ENCODE data around the gene HADHA. TPM values are rescaled to one million over a fixed set of nuclear protein-coding genes. Genes with fewer than 3 reads are reported as not detected.

Gene HADHA
- polyA plus RNA-seq, 1 donor from 2014 or later: 40.0 TPM

- no peaks in the 10 kb centered on the region for H3K9me3 ChIP-seq (ENCODE audit: low read length)
Measured at GRCh38 chr2:26182887-26183630, 61.4 kb downstream of the HADHA start.

GRCh38 chr2:26182441-26182840, 62.0 kb downstream of the HADHA start:
- Histone ChIP-seq H2AFZ (ENCODE audit: low read depth, low read length) (no peak overlapping the region), H3K36me3 (ENCODE audit: insufficient read depth, low read length) (no peaks in the 10 kb centered on the region), H3K27me3 (ENCODE audit: insufficient read depth, low read depth, low read length) (no peaks in the 10 kb centered on the region), H3K9me2 (ENCODE audit: insufficient read depth, low read length) (no peaks in the 10 kb centered on the region), H3K27ac (ENCODE audit: low read length) (no peak overlapping the region), H3K4me3 (ENCODE audit: low read length) (no peak overlapping the region), H3K79me2 (replicated peaks; ENCODE audit: insufficient read depth, low read length) (no peaks in the 10 kb centered on the region), H3K9me3 (ENCODE audit: low read length) (no peaks in the 10 kb centered on the region), H3F3A (ENCODE audit: insufficient read depth, low read length, poor library complexity, severe bottlenecking) (no peaks in the 10 kb centered on the region), H3K4me2 (ENCODE audit: low read length) (no peak overlapping the region), H3K9ac (ENCODE audit: low read length) (no peak overlapping the region), H4K20me1 (ENCODE audit: insufficient read depth) (no peaks in the 10 kb centered on the region)
- TF ChIP-seq TAF1 (IDR thresholded peaks at IDR 0.05; ENCODE audit: low read depth): no peak
- no peak for TF ChIP-seq REST (IDR thresholded peaks at IDR 0.05; ENCODE audit: borderline replicate concordance)
- no peak for TF ChIP-seq RAD21 (conservative IDR thresholded peaks at IDR 0.05)
- no peak for TF ChIP-seq CTCF (IDR thresholded peaks at IDR 0.05; ENCODE audit: poor library complexity, severe bottlenecking)
- no peak for TF ChIP-seq SMC3 (conservative IDR thresholded peaks at IDR 0.05; ENCODE audit: poor library complexity)

More at GRCh38 chr2:26182887-26183630, 61.4 kb downstream of the HADHA start:
- Histone ChIP-seq H3K27ac (ENCODE audit: low read length) (no peak overlapping the region), H3K4me2 (ENCODE audit: low read length) (no peak overlapping the region), H3K9me2 (ENCODE audit: insufficient read depth, low read length) (no peaks in the 10 kb centered on the region), H4K20me1 (ENCODE audit: insufficient read depth) (no peaks in the 10 kb centered on the region), H3F3A (ENCODE audit: insufficient read depth, low read length, poor library complexity, severe bottlenecking) (no peaks in the 10 kb centered on the region), H3K27me3 (ENCODE audit: insufficient read depth, low read depth, low read length) (no peaks in the 10 kb centered on the region), H3K9ac (ENCODE audit: low read length) (no peak overlapping the region), H3K4me3 (ENCODE audit: low read length) (no peak overlapping the region), H3K79me2 (replicated peaks; ENCODE audit: insufficient read depth, low read length) (no peaks in the 10 kb centered on the region), H2AFZ (ENCODE audit: low read depth, low read length) (no peak overlapping the region), H3K36me3 (ENCODE audit: insufficient read depth, low read length) (no peaks in the 10 kb centered on the region)
- TF ChIP-seq EZH2 (IDR thresholded peaks at IDR 0.05; ENCODE audit: borderline replicate concordance, insufficient read depth, low read length, poor library complexity, severe bottlenecking): no peak
- TF ChIP-seq TAF1 (IDR thresholded peaks at IDR 0.05; ENCODE audit: low read depth): no peak
- TF ChIP-seq EP300 (conservative IDR thresholded peaks at IDR 0.05; ENCODE audit: poor library complexity, severe bottlenecking): no peak
- no peak for TF ChIP-seq POLR2AphosphoS5 (IDR thresholded peaks at IDR 0.05)
- TF ChIP-seq RAD21 (conservative IDR thresholded peaks at IDR 0.05): no peak
- TF ChIP-seq MXI1 (conservative IDR thresholded peaks at IDR 0.05; ENCODE audit: poor library complexity, severe bottlenecking): no peak
- TF ChIP-seq SMC3 (conservative IDR thresholded peaks at IDR 0.05; ENCODE audit: poor library complexity): no peak
- no peak for TF ChIP-seq CTCF (IDR thresholded peaks at IDR 0.05; ENCODE audit: poor library complexity, severe bottlenecking)
- TF ChIP-seq REST (IDR thresholded peaks at IDR 0.05; ENCODE audit: borderline replicate concordance): no peak

Measured in neural cell (in vitro differentiated cells).